ENCODE results near the gene OTOP3. TPM values are rescaled to one million over a fixed set of nuclear protein-coding genes. Genes with fewer than 3 reads are reported as not detected.

The OTOP3 gene
- total RNA-seq, 1 experiment from 2014 or later = not detected

GRCh38 chr17:74935048-74935447, 650 bp upstream of the OTOP3 start:
- H4K91ac ChIP-seq (ENCODE audit: insufficient read length, low read depth, low read length) = no peak overlapping the region
- no peak overlapping the region for H4K5ac ChIP-seq (ENCODE audit: insufficient read length, low read depth, low read length)
- peak overlapping the region; percentile 56 for H3K4me2 ChIP-seq (ENCODE audit: insufficient read depth, insufficient read length, low read length)
- H3K36me3 Mint-ChIP-seq (ENCODE audit: insufficient read depth in 1 of 3, low read depth in 3 of 3) = no peaks in the 10 kb centered on the region
- no CpG with 5 or more reads among the region's 3 CpGs for WGBS (ENCODE audit: extremely low coverage, insufficient read length, low lambda C conversion rate)
- no peak overlapping the region for H2BK120ac ChIP-seq (ENCODE audit: low read depth, low read length, poor library complexity, severe bottlenecking)
- peak overlapping the region; percentile 42 to 75; a peak in 3 of 5 replicates for H3K4me3 Mint-ChIP-seq
- H2AFZ ChIP-seq (ENCODE audit: low read length) = no peak overlapping the region
- no peak overlapping the region for H3K23ac ChIP-seq (ENCODE audit: insufficient read length, low read depth, low read length)
- no peak overlapping the region for H2BK12ac ChIP-seq (ENCODE audit: insufficient read length, low read depth, low read length)
- DNase-seq = no peak
- H3T11ph ChIP-seq (ENCODE audit: low read length) = no peak overlapping the region
- no peaks in the 10 kb centered on the region for H3K79me2 ChIP-seq (ENCODE audit: insufficient read depth, low read length)
- no peak overlapping the region for H2AK5ac ChIP-seq (ENCODE audit: insufficient read length, low read length)
- H4K20me1 ChIP-seq (ENCODE audit: control insufficient read depth, insufficient read depth, insufficient read length) = no peaks in the 10 kb centered on the region
- no peak overlapping the region for H2BK5ac ChIP-seq (ENCODE audit: insufficient read length, low read length)
- no peak overlapping the region for H3K14ac ChIP-seq (ENCODE audit: insufficient read depth, low read length)
- H3K27me3 Mint-ChIP-seq (ENCODE audit: low read depth) = peaks cover 94% of the 10 kb centered on the region
- no peak overlapping the region for H3K4ac ChIP-seq (ENCODE audit: low read depth, low read length)
- H2BK20ac ChIP-seq (ENCODE audit: low read depth, low read length, poor library complexity, severe bottlenecking) = no peak overlapping the region
- no peak overlapping the region for H4K8ac ChIP-seq (replicated peaks; ENCODE audit: insufficient read length, low read depth, low read length)
- no peak overlapping the region for H3K18ac ChIP-seq (ENCODE audit: insufficient read length, low read depth, low read length)
- H3K4me1 Mint-ChIP-seq = peaks cover 5 to 15% of the 10 kb centered on the region in 2 experiments
- no peaks in the 10 kb centered on the region for H3K9me3 ChIP-seq (ENCODE audit: control insufficient read depth, low read depth, low read length)
- H3K56ac ChIP-seq (ENCODE audit: insufficient read length, low read depth, low read length) = no peak overlapping the region
- peaks cover 32% of the 10 kb centered on the region for H3K27me3 ChIP-seq (ENCODE audit: insufficient read depth, low read length)
- H3K27ac ChIP-seq (ENCODE audit: insufficient read length, low read depth, low read length) = no peak overlapping the region
- no peak overlapping the region for H3K9ac ChIP-seq (ENCODE audit: extremely low read depth, insufficient read length, low read length)
- no peak overlapping the region for H2BK15ac ChIP-seq (ENCODE audit: low read depth, low read length)
- no peaks in the 10 kb centered on the region; a peak in 2 of 5 replicates for H3K9me3 Mint-ChIP-seq
- H3K4me1 ChIP-seq (ENCODE audit: insufficient read depth, low read length) = no peaks in the 10 kb centered on the region; the same call in 1 of the 2 replicates
- no peaks in the 10 kb centered on the region for H3K79me1 ChIP-seq (ENCODE audit: insufficient read depth, low read depth, low read length, poor library complexity, severe bottlenecking)
- H3K27ac Mint-ChIP-seq = no peak overlapping the region
- no peak for TF ChIP-seq CTCF (conservative IDR thresholded peaks at IDR 0.05)
- peaks cover 14% of the 10 kb centered on the region for H3K23me2 ChIP-seq (ENCODE audit: insufficient read length, low read depth, low read length, poor library complexity, severe bottlenecking)

All from H9 (cell line).